ENCODE results near the gene FCHSD2.

Gene FCHSD2

DNA sequence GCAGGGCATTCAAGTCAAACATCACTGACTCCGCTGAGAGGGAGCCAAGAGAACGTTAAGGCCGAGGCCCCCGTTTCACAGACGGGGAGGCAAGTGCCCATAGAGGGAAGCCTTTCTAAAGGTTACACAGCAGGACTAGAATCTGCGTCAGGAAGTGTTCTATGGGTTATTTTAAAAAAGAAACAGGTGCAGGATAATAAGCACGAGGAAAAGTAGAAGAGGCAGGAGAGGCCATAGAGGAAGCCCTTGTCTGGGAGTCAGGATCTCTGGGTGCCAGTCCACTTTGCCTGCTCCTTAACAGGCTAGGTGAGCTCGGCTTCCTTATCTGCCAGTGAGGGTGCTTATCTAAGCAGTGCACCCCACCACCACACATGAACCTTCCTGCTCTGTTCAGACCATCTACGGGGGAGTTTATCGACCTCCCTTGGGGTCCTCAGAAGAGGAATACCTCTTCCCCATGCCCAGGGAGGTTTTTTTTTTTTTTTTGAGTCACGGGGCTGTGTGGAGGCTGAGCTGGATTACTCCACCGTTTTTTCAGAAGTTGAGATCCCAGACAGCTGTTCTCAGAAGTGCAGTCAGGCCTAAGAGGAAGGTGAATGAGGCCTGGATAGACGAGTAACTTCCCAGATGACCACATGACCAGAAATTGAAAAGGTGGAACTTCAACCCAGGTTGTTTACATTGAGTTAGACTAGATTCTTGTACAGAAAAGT lies 1.2 kb upstream of the FCHSD2 start:
- peaks cover 17% of the 10 kb centered on the region for H3K36me3 ChIP-seq (ENCODE audit: insufficient read depth, low read length)
- no peaks in the 10 kb centered on the region for H3K9me3 ChIP-seq (ENCODE audit: low read length)
- H3F3A ChIP-seq (ENCODE audit: insufficient read depth, low read length): no peaks in the 10 kb centered on the region
- H4K20me1 ChIP-seq (ENCODE audit: insufficient read depth, low read length): no peaks in the 10 kb centered on the region
- H3K27me3 ChIP-seq (ENCODE audit: insufficient read depth, low read length): no peaks in the 10 kb centered on the region
- H3K9me2 ChIP-seq (ENCODE audit: low read depth, low read length): no peaks in the 10 kb centered on the region
- H2AFZ ChIP-seq (ENCODE audit: low read length): no peak overlapping the region
- peak overlapping the region; percentile 100 for H3K27ac ChIP-seq (ENCODE audit: low read depth, low read length, poor library complexity, severe bottlenecking)
- H3K9ac ChIP-seq (ENCODE audit: low read length): peak overlapping the region; percentile 84
- no peak for TF ChIP-seq EZH2 (IDR thresholded peaks at IDR 0.05; ENCODE audit: borderline replicate concordance, low read length)
- TF ChIP-seq, protein P1, sequence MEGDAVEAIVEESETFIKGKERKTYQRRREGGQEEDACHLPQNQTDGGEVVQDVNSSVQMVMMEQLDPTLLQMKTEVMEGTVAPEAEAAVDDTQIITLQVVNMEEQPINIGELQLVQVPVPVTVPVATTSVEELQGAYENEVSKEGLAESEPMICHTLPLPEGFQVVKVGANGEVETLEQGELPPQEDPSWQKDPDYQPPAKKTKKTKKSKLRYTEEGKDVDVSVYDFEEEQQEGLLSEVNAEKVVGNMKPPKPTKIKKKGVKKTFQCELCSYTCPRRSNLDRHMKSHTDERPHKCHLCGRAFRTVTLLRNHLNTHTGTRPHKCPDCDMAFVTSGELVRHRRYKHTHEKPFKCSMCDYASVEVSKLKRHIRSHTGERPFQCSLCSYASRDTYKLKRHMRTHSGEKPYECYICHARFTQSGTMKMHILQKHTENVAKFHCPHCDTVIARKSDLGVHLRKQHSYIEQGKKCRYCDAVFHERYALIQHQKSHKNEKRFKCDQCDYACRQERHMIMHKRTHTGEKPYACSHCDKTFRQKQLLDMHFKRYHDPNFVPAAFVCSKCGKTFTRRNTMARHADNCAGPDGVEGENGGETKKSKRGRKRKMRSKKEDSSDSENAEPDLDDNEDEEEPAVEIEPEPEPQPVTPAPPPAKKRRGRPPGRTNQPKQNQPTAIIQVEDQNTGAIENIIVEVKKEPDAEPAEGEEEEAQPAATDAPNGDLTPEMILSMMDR (IDR thresholded peaks at IDR 0.05; ENCODE audit: low read length): no peak
- H3K4me1 ChIP-seq (ENCODE audit: insufficient read depth, low read length, severe bottlenecking): peaks cover 62% of the 10 kb centered on the region
- H3K79me2 ChIP-seq (ENCODE audit: insufficient read depth, low read length): peaks cover 31% of the 10 kb centered on the region
- peak overlapping the region; percentile 67 for H3K4me2 ChIP-seq (ENCODE audit: low read length)
- peak overlapping the region; percentile 96 for H3K4me3 ChIP-seq (ENCODE audit: low read depth, low read length, poor library complexity, severe bottlenecking)

DNA sequence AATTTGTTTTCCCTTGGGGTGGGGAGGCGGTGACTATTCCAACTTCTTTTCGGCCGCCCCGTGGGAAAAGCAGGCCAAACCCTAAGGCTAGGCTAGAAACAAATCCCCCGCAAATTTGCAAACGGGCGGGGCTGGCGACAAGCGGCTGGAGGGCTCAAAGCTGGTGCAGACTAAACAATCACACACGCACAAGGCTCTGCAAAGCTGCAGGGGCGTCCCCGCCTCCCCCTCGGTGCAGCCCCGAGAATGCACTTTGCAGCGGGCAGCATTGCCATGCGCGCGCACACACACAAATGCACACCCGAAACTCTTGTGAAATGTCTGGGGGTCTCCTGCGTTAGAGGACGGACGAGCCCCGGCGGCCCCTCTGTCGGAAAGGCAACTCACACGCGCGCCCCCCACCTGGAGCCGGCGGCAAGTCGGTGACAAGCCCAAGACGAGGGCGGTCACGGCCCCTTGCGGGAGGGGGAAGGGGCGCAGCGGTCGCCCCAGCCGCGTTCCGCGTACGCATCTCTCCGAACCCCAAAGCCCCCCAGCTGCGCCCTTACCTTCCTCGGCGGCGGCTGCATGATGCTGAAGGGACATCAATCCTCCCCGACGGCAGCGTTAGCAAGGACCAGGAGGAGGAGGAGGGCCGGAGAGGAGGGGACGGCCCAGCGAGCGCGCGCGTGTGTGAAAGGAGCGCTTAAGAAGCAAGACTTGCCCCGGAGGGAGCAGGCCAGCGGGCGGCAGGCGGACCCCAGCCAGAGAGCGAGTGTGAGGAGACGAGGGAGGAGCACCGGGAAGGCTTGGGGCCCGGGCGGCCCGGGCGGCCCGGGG lies 600 bp downstream of the FCHSD2 start:
- Histone ChIP-seq H3K9me2 (ENCODE audit: low read depth, low read length) (no peaks in the 10 kb centered on the region), H3K4me1 (ENCODE audit: insufficient read depth, low read length, severe bottlenecking) (peaks cover 61% of the 10 kb centered on the region), H3K9ac (ENCODE audit: low read length) (peak overlapping the region; percentile 99), H2AFZ (ENCODE audit: low read length) (no peak overlapping the region), H3K79me2 (ENCODE audit: insufficient read depth, low read length) (peaks cover 49% of the 10 kb centered on the region), H3K4me3 (ENCODE audit: low read depth, low read length, poor library complexity, severe bottlenecking) (peak overlapping the region; percentile 96), H4K20me1 (ENCODE audit: insufficient read depth, low read length) (no peaks in the 10 kb centered on the region), H3K9me3 (ENCODE audit: low read length) (0 out of 2 replicates have a peak, but pooled peaks cover 4% of the 10 kb centered on the region), H3K4me2 (ENCODE audit: low read length) (peak overlapping the region; percentile 96), H3K36me3 (ENCODE audit: insufficient read depth, low read length) (peaks cover 34% of the 10 kb centered on the region), H3K27me3 (ENCODE audit: insufficient read depth, low read length) (no peaks in the 10 kb centered on the region), H3F3A (ENCODE audit: insufficient read depth, low read length) (no peaks in the 10 kb centered on the region), H3K27ac (ENCODE audit: low read depth, low read length, poor library complexity, severe bottlenecking) (peak overlapping the region; percentile 100)
- no peak for TF ChIP-seq EZH2 (IDR thresholded peaks at IDR 0.05; ENCODE audit: borderline replicate concordance, low read length)
- TF ChIP-seq, protein P1 (IDR thresholded peaks at IDR 0.05; ENCODE audit: low read length): peak; percentile 25; the same call in 1 of the 2 replicates

DNA sequence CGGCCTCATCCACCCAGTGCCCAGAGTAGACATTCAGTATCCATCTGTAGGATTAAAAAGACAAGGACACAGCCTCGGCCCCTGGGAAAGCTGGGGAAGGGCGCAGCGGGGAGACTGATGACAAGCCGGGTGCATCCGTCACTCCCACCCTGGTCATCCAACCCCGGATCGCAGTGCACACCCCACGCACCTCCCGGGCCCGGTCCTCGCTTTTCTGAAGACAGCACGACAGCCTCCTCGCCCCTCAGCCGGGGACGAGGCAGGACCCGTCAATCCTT lies 1.1 kb downstream of the FCHSD2 start:
- Histone ChIP-seq H3K27ac (ENCODE audit: low read depth, low read length, poor library complexity, severe bottlenecking) (peak overlapping the region; percentile 100), H3K4me1 (ENCODE audit: insufficient read depth, low read length, severe bottlenecking) (peaks cover 57% of the 10 kb centered on the region), H3K27me3 (ENCODE audit: insufficient read depth, low read length) (no peaks in the 10 kb centered on the region), H2AFZ (ENCODE audit: low read length) (no peak overlapping the region), H3K4me3 (ENCODE audit: low read depth, low read length, poor library complexity, severe bottlenecking) (peak overlapping the region; percentile 96), H3K9me3 (ENCODE audit: low read length) (0 out of 2 replicates have a peak, but pooled peaks cover 4% of the 10 kb centered on the region), H3F3A (ENCODE audit: insufficient read depth, low read length) (no peaks in the 10 kb centered on the region), H3K9ac (ENCODE audit: low read length) (peak overlapping the region; percentile 99), H3K79me2 (ENCODE audit: insufficient read depth, low read length) (peaks cover 54% of the 10 kb centered on the region), H3K4me2 (ENCODE audit: low read length) (peak overlapping the region; percentile 96), H3K9me2 (ENCODE audit: low read depth, low read length) (no peaks in the 10 kb centered on the region), H3K36me3 (ENCODE audit: insufficient read depth, low read length) (peaks cover 40% of the 10 kb centered on the region), H4K20me1 (ENCODE audit: insufficient read depth, low read length) (no peaks in the 10 kb centered on the region)
- TF ChIP-seq, protein P1 (IDR thresholded peaks at IDR 0.05; ENCODE audit: low read length): no peak

All from OCI-LY1 (cell line).